B cell (primary cell): ENCODE data around the gene AGFG2.

Experiments
- CTCF ChIP-seq: fragments of 200-600 bp; IDR thresholded peaks from one replicate; pipeline ENCODE4 v1.8.0; 2022; ENCODE audit warnings: antibody characterized with exemption, mild to moderate bottlenecking
- EZH2 ChIP-seq: IDR thresholded peaks from 2 replicates; pipeline ENCODE4 v1.6.1; 2012; ENCODE audit warnings: borderline replicate concordance, low read depth, mild to moderate bottlenecking, moderate library complexity, low read length; ENCODE audit not compliant: insufficient read depth, poor library complexity, severe bottlenecking

GRCh38 chr7:100490483-100491191, 48.4 kb upstream of the AGFG2 start:
- no peak for TF ChIP-seq CTCF
- TF ChIP-seq EZH2: no peak
